Neural progenitor cell (in vitro differentiated cells): ENCODE results near the gene KIF15.

ENCODE experiments used
- CTCF ChIP-seq: fragments of 200-600 bp; sonication (generic); IDR thresholded peaks from 2 replicates; pipeline ENCODE4 v1.5.1; 2017; ENCODE audit warnings: antibody characterized with exemption, mild to moderate bottlenecking
- EZH2phosphoT487 ChIP-seq: fragments of 200-600 bp; sonication (generic); IDR thresholded peaks from 2 replicates; pipeline ENCODE4 v1.6.1; 2017; ENCODE audit warnings: antibody characterized with exemption

GRCh38 chr3:44890852-44891251 lies 129.3 kb downstream of the KIF15 start:
- TF ChIP-seq CTCF (no peak), EZH2phosphoT487 (no peak)
